ENCODE data around the gene TJAP1. TPM values are rescaled to one million over a fixed set of nuclear protein-coding genes. Genes with fewer than 3 reads are reported as not detected.

The TJAP1 gene
- total RNA-seq, 1 experiment from 2014 or later, result 50.5 TPM

DNA sequence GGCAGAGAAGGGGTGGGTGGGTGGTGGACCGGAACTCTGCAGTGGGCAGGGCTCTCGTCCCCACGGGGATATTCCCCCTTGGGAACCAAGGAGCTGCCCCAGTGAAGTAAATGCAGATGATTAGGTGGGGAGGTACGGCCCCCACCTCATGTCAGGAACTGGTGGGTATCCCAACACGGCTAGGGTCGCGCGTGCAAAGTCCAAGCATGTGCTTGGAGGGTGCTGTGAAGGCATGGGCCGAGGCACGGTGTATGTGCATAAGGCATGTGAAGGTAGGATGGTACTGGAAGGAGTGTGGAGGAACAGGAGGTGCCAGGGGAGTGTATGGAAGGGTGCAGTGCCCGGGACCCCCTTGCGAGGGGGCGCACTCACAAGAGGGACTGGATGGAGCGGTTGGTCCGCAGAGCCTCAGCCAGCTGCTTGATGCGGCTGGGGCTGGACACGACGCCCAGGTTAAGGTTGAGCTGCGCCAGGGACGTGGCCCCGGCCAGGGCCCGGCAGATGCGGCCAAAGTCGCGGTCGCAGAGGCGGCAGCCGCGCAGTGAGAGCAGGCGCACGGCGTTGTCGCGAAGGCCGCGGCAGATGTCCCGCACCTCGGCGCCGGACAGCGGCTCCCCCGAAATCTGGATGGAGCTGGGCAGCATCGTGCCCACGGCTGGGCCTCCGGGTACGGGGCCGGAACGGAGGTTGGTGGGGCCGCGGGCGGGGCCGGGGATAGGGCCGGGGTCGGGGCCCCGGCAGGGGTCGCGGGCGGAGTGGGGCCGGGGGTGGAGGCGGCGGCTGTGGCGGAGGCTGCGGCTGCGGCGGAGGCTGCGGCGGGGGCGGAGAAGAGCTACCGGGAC, 32.0 kb downstream of the TJAP1 start:
- no peak overlapping the region; the same call in 1 of the 2 replicates for H2AFZ ChIP-seq
- peak overlapping the region; percentile 79 for H3K4me2 ChIP-seq
- H3K4me1 ChIP-seq (replicated peaks; ENCODE audit: insufficient read depth), result 0 out of 2 replicates have a peak, but pooled peaks cover 7% of the 10 kb centered on the region
- H3K36me3 ChIP-seq (ENCODE audit: low read depth), result peaks cover 5% of the 10 kb centered on the region; the same call in 1 of the 2 replicates
- H3K27me3 ChIP-seq (ENCODE audit: insufficient read depth, low read depth), result no peaks in the 10 kb centered on the region
- no peak overlapping the region for H3K27ac ChIP-seq
- peak overlapping the region; percentile 84; the same call in 1 of the 2 replicates for H3K4me3 ChIP-seq
- POLR2A ChIA-PET (ENCODE audit: unreplicated experiment), result interaction anchor here (0.6 kb wide), 1 partner anchor 21 kb away, joined by 35 read pairs; no protein-coding TSS in a partner anchor
- H3F3A ChIP-seq (ENCODE audit: insufficient read depth, low read depth), result peaks cover 31% of the 10 kb centered on the region
- BruUV-seq (replicated peaks), result no TSS peak
- peaks cover 4% of the 10 kb centered on the region for H4K20me1 ChIP-seq (ENCODE audit: insufficient read depth)
- peaks cover under 1% of the 10 kb centered on the region; the same call in 1 of the 2 replicates for H3K79me2 ChIP-seq (ENCODE audit: low read depth)
- no peaks in the 10 kb centered on the region for H3K9me3 ChIP-seq (ENCODE audit: insufficient read depth, low read depth)
- no peaks in the 10 kb centered on the region for H3K9me2 ChIP-seq (ENCODE audit: insufficient read depth)
- intact Hi-C loops (cut with micrococcal nuclease; ENCODE audit: unreplicated experiment), result no loop called here
- TF ChIP-seq, protein P1, sequence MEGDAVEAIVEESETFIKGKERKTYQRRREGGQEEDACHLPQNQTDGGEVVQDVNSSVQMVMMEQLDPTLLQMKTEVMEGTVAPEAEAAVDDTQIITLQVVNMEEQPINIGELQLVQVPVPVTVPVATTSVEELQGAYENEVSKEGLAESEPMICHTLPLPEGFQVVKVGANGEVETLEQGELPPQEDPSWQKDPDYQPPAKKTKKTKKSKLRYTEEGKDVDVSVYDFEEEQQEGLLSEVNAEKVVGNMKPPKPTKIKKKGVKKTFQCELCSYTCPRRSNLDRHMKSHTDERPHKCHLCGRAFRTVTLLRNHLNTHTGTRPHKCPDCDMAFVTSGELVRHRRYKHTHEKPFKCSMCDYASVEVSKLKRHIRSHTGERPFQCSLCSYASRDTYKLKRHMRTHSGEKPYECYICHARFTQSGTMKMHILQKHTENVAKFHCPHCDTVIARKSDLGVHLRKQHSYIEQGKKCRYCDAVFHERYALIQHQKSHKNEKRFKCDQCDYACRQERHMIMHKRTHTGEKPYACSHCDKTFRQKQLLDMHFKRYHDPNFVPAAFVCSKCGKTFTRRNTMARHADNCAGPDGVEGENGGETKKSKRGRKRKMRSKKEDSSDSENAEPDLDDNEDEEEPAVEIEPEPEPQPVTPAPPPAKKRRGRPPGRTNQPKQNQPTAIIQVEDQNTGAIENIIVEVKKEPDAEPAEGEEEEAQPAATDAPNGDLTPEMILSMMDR (conservative IDR thresholded peaks at IDR 0.05), result no peak
- TF ChIP-seq EZH2 (IDR thresholded peaks at IDR 0.05; ENCODE audit: low read depth), result no peak
- DNase-seq, result no peak
- CTCF ChIA-PET, result interaction anchor here (0.6 kb wide), 2 partner anchors 119 to 316 kb away, joined by 3 to 4 read pairs; no protein-coding TSS in a partner anchor

DNA sequence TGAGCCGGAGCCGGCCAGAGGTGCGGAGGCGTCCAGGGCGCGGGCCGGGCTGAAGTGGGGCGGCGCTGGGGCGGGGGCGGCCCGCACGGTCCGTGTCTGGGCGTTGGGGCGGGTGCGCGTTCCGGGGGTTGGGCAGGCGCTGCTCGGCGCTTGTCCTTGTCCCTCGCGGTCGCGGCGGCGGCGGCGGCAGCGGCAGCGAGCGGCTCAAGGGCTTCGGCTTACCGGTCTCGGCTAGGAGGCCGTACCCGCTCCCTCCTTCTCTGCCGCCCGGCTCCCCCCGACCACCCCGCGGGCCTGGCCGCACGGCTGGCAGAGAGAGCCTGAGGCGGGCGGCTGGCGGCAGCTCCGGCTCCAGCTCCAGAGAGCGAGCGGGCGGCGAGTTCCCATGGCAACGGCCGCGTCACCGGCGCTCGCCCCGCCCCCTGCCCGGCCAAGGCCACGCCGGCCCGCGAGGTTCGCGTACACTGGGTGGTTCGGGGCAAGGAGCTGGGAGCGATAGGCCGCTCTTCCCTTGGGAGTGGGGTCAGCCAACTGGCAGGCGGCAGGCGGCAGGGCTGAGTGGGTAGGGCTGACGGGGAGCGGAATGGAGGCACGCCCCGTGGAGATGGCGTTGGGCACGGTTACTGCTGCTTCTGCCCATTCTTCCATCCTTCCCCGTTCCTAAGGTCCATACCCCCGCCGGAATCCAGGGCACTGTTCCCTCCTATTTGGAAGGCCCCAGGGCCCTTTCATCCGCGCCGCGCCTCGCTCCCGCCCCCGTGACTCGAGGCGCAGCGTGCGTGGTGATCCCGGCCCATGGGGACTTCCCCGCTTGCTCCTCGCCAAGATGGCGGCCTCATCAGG, 32.8 kb downstream of the TJAP1 start, which contains the start of gene LRRC73:
Gene LRRC73, minus strand, starts transcription at position 363 of the 843 bp plus-strand sequence. CDS start 561 bp downstream, outside the sequence.
- no peak within 1 kb of the TSS for H3K27ac ChIP-seq
- intact Hi-C loops (cut with micrococcal nuclease; ENCODE audit: unreplicated experiment), result no loop called here
- CTCF ChIA-PET, result interaction anchor here (0.6 kb wide), 2 partner anchors 120 to 317 kb away, joined by 3 to 4 read pairs; no protein-coding TSS in a partner anchor

More for the DNA sequence above, 32.8 kb downstream of the TJAP1 start, which contains the start of gene LRRC73:
- POLR2A ChIA-PET (ENCODE audit: unreplicated experiment), result interaction anchor here (0.6 kb wide), 2 partner anchors 22 to 272 kb away, joined by 11 to 35 read pairs; no protein-coding TSS in a partner anchor
- Histone ChIP-seq H3K9me2 (ENCODE audit: insufficient read depth) (no peaks in the 10 kb centered on the region), H3K27me3 (ENCODE audit: insufficient read depth, low read depth) (no peaks in the 10 kb centered on the region), H3K36me3 (ENCODE audit: low read depth) (peaks cover 9% of the 10 kb centered on the region; the same call in 1 of the 2 replicates), H4K20me1 (ENCODE audit: insufficient read depth) (peaks cover 7% of the 10 kb centered on the region), H3K4me1 (replicated peaks; ENCODE audit: insufficient read depth) (peaks cover 8% of the 10 kb centered on the region; the same call in 1 of the 2 replicates), H3F3A (ENCODE audit: insufficient read depth, low read depth) (peaks cover 31% of the 10 kb centered on the region), H3K4me2 (peak within 1 kb of the TSS; percentile 79), H3K79me2 (ENCODE audit: low read depth) (peaks cover 7% of the 10 kb centered on the region), H2AFZ (peak within 1 kb of the TSS; percentile 80), H3K4me3 (peak within 1 kb of the TSS; percentile 84; the same call in 1 of the 2 replicates), H3K9me3 (ENCODE audit: insufficient read depth, low read depth) (no peaks in the 10 kb centered on the region)
- peak; percentile 49 to 84 for DNase-seq
- BruUV-seq (replicated peaks), result no TSS peak
- TF ChIP-seq, protein P1 (conservative IDR thresholded peaks at IDR 0.05), result no peak
- no peak for TF ChIP-seq EZH2 (IDR thresholded peaks at IDR 0.05; ENCODE audit: low read depth)
